ENCODE data around the gene OR10J1. TPM values are rescaled to one million over a fixed set of nuclear protein-coding genes. Genes with fewer than 3 reads are reported as not detected.

OR10J1 gene
- total and polyA plus RNA-seq, 2 of the 8 experiments (the other 6 are each of a cell fraction or from before 2014, with no cell fraction given), result not detected

GRCh38 chr1:159430985-159431384 lies 8.5 kb upstream of the OR10J1 start:
- Histone ChIP-seq H3K4me1 (replicated peaks in 1 of 4; ENCODE audit: control insufficient read depth in 3 of 4, insufficient read depth in 4 of 4, low read length in 3 of 4) (no peaks in the 10 kb centered on the region), H3K79me2 (ENCODE audit: control insufficient read depth in 1 of 2, insufficient read depth in 2 of 2, low read length in 2 of 2) (no peaks in the 10 kb centered on the region), H2BK15ac (ENCODE audit: low read length) (no peak overlapping the region), H3K79me1 (ENCODE audit: low read depth, low read length) (no peaks in the 10 kb centered on the region), H2BK120ac (replicated peaks; ENCODE audit: low read depth, low read length) (no peak overlapping the region), H3K4me2 (ENCODE audit: insufficient read depth in 1 of 2, low read depth in 2 of 2, low read length in 2 of 2) (no peak overlapping the region), H2AK5ac (ENCODE audit: low read depth, low read length) (no peak overlapping the region), H2BK20ac (ENCODE audit: low read length) (no peak overlapping the region), H4K5ac (ENCODE audit: insufficient read length, low read depth, low read length) (no peak overlapping the region), H2BK12ac (ENCODE audit: low read depth, low read length) (no peak overlapping the region), H3K23me2 (ENCODE audit: low read depth, low read length) (no peaks in the 10 kb centered on the region), H3K23ac (ENCODE audit: insufficient read length) (no peak overlapping the region), H2BK5ac (ENCODE audit: low read depth, low read length) (no peak overlapping the region), H3K4me3 (ENCODE audit: extremely low read depth in 1 of 4, insufficient read depth in 2 of 4, low read depth in 3 of 4, low read length in 4 of 4) (no peak overlapping the region), H3K18ac (ENCODE audit: extremely low read depth, low read length) (no peak overlapping the region), H4K8ac (ENCODE audit: extremely low read depth, insufficient read depth, low read length) (no peak overlapping the region), H3K4ac (replicated peaks; ENCODE audit: insufficient read length, low read depth, low read length) (no peak overlapping the region), H2AFZ (ENCODE audit: low read length) (no peak overlapping the region), H3K9me3 (ENCODE audit: insufficient read depth in 2 of 2, low read depth in 1 of 2, low read length in 1 of 2) (peaks cover 69 to 72% of the 10 kb centered on the region in 2 experiments), H3K27ac (ENCODE audit: low read depth, low read length) (no peak overlapping the region), H3K56ac (replicated peaks; ENCODE audit: insufficient read length, low read depth, low read length) (no peak overlapping the region), H3K36me3 (ENCODE audit: control insufficient read depth in 2 of 4, insufficient read depth in 4 of 4, low read length in 3 of 4) (no peaks in the 10 kb centered on the region; a peak in 1 of 8 replicates), H3K27me3 (replicated peaks in 1 of 4; ENCODE audit: control insufficient read depth in 3 of 4, extremely low read depth in 1 of 4, insufficient read depth in 3 of 4, low read length in 3 of 4) (no peaks in the 10 kb centered on the region), H4K91ac (replicated peaks; ENCODE audit: insufficient read length, low read length) (no peak overlapping the region), H3K14ac (ENCODE audit: insufficient read length) (no peak overlapping the region), H3K9ac (replicated peaks in 1 of 4; ENCODE audit: extremely low read depth in 1 of 4, low read depth in 3 of 4, low read length in 3 of 4) (no peak overlapping the region), H4K20me1 (replicated peaks in 1 of 2; ENCODE audit: control insufficient read depth in 1 of 2, insufficient read depth in 2 of 2, low read length in 2 of 2) (no peaks in the 10 kb centered on the region)
- FAIRE-seq, result no peak
- POLR2A ChIA-PET (ENCODE audit: partially characterized antibody), result no interaction called here
- DNase-seq (ENCODE audit: low read depth in 1 of 2, low spot score in 2 of 2), result no peak
- CTCF ChIA-PET (ENCODE audit: partially characterized antibody), result no interaction called here
- WGBS, 2 experiments (ENCODE audit: extremely low coverage in 1 of 2, insufficient coverage in 1 of 2, insufficient read length in 1 of 2, insufficient replicate concordance in 2 of 2, low coverage in 1 of 2, low lambda C conversion rate in 2 of 2, missing lambda C conversion rate in 1 of 2), result 82% methylated on average over 6 of the region's 6 CpGs; no CpG with 5 or more reads in 1 of the 2 experiments
- TF ChIP-seq NANOG (IDR thresholded peaks at IDR 0.05; ENCODE audit: insufficient read depth, low read depth, low read length, poor library complexity, severe bottlenecking) (no peak), TBP (IDR thresholded peaks at IDR 0.05; ENCODE audit: low read depth, low read length) (no peak), SIN3A (conservative IDR thresholded peaks at IDR 0.05 in 1 of 2, IDR thresholded peaks at IDR 0.05 in 1 of 2; ENCODE audit: low read depth in 1 of 2, low read length in 2 of 2) (no peak), CBX5 (IDR thresholded peaks at IDR 0.05; ENCODE audit: low read depth, low read length) (no peak), NRF1 (IDR thresholded peaks at IDR 0.05; ENCODE audit: low read depth, low read length) (no peak), E2F6 (IDR thresholded peaks at IDR 0.05) (no peak), USF2 (IDR thresholded peaks at IDR 0.05; ENCODE audit: low read length) (no peak), RBBP5 (IDR thresholded peaks at IDR 0.05; ENCODE audit: borderline replicate concordance, low read depth, low read length) (no peak), KDM4A (IDR thresholded peaks at IDR 0.05; ENCODE audit: low read depth, low read length, severe bottlenecking) (no peak)
